IMR-90 (cell line): Measurements from ENCODE around the gene NOL4L. TPM values are rescaled to one million over a fixed set of nuclear protein-coding genes. Genes with fewer than 3 reads are reported as not detected.

Experiments
- ATAC-seq: fragments of 200-7000 bp; cut with Tn5 transposase; 2 replicates; pipeline ENCODE4 v1.9.1; 2020; ENCODE audit warnings: low read depth, mild to moderate bottlenecking, moderate library complexity
- BruUV-seq: library from RNA; stranded (reverse); fragments of 400-500 nt; replicated peaks from 2 replicates; lab custom pipeline; 2021; lab: Mats Ljungman, UMichigan
- CTCF ChIA-PET: fragments of 300-600 bp; formaldehyde crosslinking; extraction: SDS; loops from one replicate; lab custom pipeline; 2021; ENCODE audit warnings: antibody characterized with exemption; lab: Yijun Ruan, JAX
- POLR2A ChIA-PET: fragments of 300-600 bp; sonication (Branson Sonifier 250); formaldehyde crosslinking; loops from one replicate; lab custom pipeline; 2022; ENCODE audit warnings: antibody characterized with exemption; ENCODE audit not compliant: unreplicated experiment; lab: Charles Lee
- DNase-seq: peaks from one replicate; pipeline ENCODE4 v3.0.0; 2013
- H2AFZ ChIP-seq: replicated peaks from 2 replicates; pipeline ENCODE3; 2013; ENCODE audit warnings: low read length, mild to moderate bottlenecking; ENCODE audit not compliant: poor library complexity
- H2AK5ac ChIP-seq: 2 replicates; pipeline ENCODE4 v1.6.1; 2013; ENCODE audit warnings: low read depth, low read length, inconsistent platforms
- H2AK9ac ChIP-seq: replicated peaks from 2 replicates; pipeline ENCODE3; 2013; ENCODE audit warnings: mild to moderate bottlenecking, low read depth, low read length, moderate library complexity; ENCODE audit not compliant: poor library complexity
- H2BK120ac ChIP-seq: 2 replicates; pipeline ENCODE4 v1.6.1; 2013; ENCODE audit warnings: low read depth, low read length, inconsistent platforms
- H2BK15ac ChIP-seq: 3 replicates; pipeline ENCODE4 v1.6.1; 2013; ENCODE audit warnings: low read depth, low read length, inconsistent platforms
- H2BK20ac ChIP-seq: 2 replicates; pipeline ENCODE4 v1.6.1; 2013; ENCODE audit warnings: low read depth, mild to moderate bottlenecking, inconsistent platforms, low read length, moderate library complexity
- H2BK5ac ChIP-seq: 2 replicates; pipeline ENCODE4 v1.6.1; 2013; ENCODE audit warnings: mild to moderate bottlenecking, low read depth, low read length, inconsistent platforms; ENCODE audit not compliant: poor library complexity, severe bottlenecking
- H3K14ac ChIP-seq: replicated peaks from 2 replicates; pipeline ENCODE4 v1.6.1; 2013; ENCODE audit warnings: low read depth, low read length, inconsistent platforms
- H3K18ac ChIP-seq: 2 replicates; pipeline ENCODE4 v1.6.1; 2013; ENCODE audit warnings: low read depth, low read length, control low read depth
- H3K23ac ChIP-seq: 2 replicates; pipeline ENCODE4 v1.6.1; 2013; ENCODE audit warnings: low read depth, low read length, inconsistent platforms
- H3K27ac ChIP-seq: 2 replicates; pipeline ENCODE4 v1.5.1; 2013; ENCODE audit warnings: mild to moderate bottlenecking, control low read depth, low read length; ENCODE audit not compliant: insufficient read depth
- H3K27me3 ChIP-seq: 2 replicates; pipeline ENCODE4 v1.6.1; 2013; ENCODE audit warnings: low read length; ENCODE audit not compliant: control insufficient read depth, insufficient read depth
- H3K36me3 ChIP-seq: 2 replicates; pipeline ENCODE4 v1.6.1; 2013; ENCODE audit warnings: low read length, mixed read lengths; ENCODE audit not compliant: control insufficient read depth, insufficient read depth
- H3K4ac ChIP-seq: 2 replicates; pipeline ENCODE4 v1.6.1; 2013; ENCODE audit warnings: low read depth, low read length, inconsistent platforms
- H3K4me1 ChIP-seq: 2 replicates; pipeline ENCODE4 v1.6.1; 2013; ENCODE audit warnings: low read length, mixed read lengths; ENCODE audit not compliant: control insufficient read depth, insufficient read depth
- H3K4me2 ChIP-seq: 2 replicates; pipeline ENCODE4 v1.6.1; 2013; ENCODE audit warnings: low read depth, mild to moderate bottlenecking, control low read depth, low read length, moderate library complexity
- H3K4me3 ChIP-seq: 2 replicates; pipeline ENCODE4 v1.5.1; 2013; ENCODE audit warnings: low read depth, mild to moderate bottlenecking, control low read depth, low read length, moderate library complexity; ENCODE audit not compliant: insufficient read depth
- H3K56ac ChIP-seq: 2 replicates; pipeline ENCODE4 v1.6.1; 2013; ENCODE audit warnings: low read length, inconsistent platforms; ENCODE audit not compliant: insufficient read depth; ENCODE audit errors: extremely low read depth
- H3K79me1 ChIP-seq, 2 experiments: 2 replicates each; pipeline ENCODE4 v1.6.1; 2013; ENCODE audit warnings: low read length in 2 of 2, inconsistent platforms in 1 of 2, low read depth in 1 of 2
- H3K9ac ChIP-seq: 2 replicates; pipeline ENCODE4 v1.6.1; 2013; ENCODE audit warnings: low read depth, low read length, control low read depth
- H3K9me1 ChIP-seq: 2 replicates; pipeline ENCODE4 v1.6.1; 2013; ENCODE audit warnings: low read length, inconsistent platforms; ENCODE audit not compliant: insufficient read depth
- H3K9me3 ChIP-seq: 2 replicates; pipeline ENCODE4 v1.6.1; 2013; ENCODE audit warnings: low read length; ENCODE audit not compliant: control insufficient read depth, insufficient read depth
- H4K20me1 ChIP-seq: 2 replicates; pipeline ENCODE4 v1.6.1; 2013; ENCODE audit warnings: low read length, inconsistent platforms; ENCODE audit not compliant: insufficient read depth
- H4K5ac ChIP-seq: 2 replicates; pipeline ENCODE4 v1.6.1; 2013; ENCODE audit warnings: mild to moderate bottlenecking, low read depth, low read length, control low read depth
- H4K8ac ChIP-seq, 2 experiments: 2 replicates each; pipeline ENCODE4 v1.6.1; 2013; ENCODE audit warnings: low read depth in 2 of 2, low read length in 2 of 2, control low read depth in 1 of 2, inconsistent platforms in 1 of 2
- H4K91ac ChIP-seq: 2 replicates; pipeline ENCODE4 v1.6.1; 2013; ENCODE audit warnings: low read depth, low read length, inconsistent platforms; ENCODE audit not compliant: insufficient read depth
- BHLHE40 ChIP-seq: fragments of 150-350 bp; IDR thresholded peaks from 2 replicates; pipeline ENCODE4 v1.6.1; 2016; ENCODE audit warnings: mild to moderate bottlenecking, low read depth, low read length
- CEBPB ChIP-seq: IDR thresholded peaks from 2 replicates; pipeline ENCODE4 v1.6.1; 2012; ENCODE audit warnings: low read depth, low read length, improper control_type of control experiment
- CHD1 ChIP-seq: IDR thresholded peaks from 2 replicates; pipeline ENCODE4 v1.6.1; 2012; ENCODE audit warnings: low read depth, low read length, improper control_type of control experiment
- CTCF ChIP-seq: conservative IDR thresholded peaks from 2 replicates; pipeline ENCODE4 v1.5.1; 2012; ENCODE audit warnings: mild to moderate bottlenecking, low read depth, low read length, improper control_type of control experiment
- ELK1 ChIP-seq: fragments of 150-350 bp; IDR thresholded peaks from 2 replicates; pipeline ENCODE4 v1.6.1; 2016; ENCODE audit warnings: low read depth, mild to moderate bottlenecking, low read length, moderate library complexity, borderline replicate concordance
- FOS ChIP-seq: fragments of 150-350 bp; IDR thresholded peaks from 2 replicates; pipeline ENCODE4 v1.6.1; 2016; ENCODE audit warnings: low read depth, low read length
- MAFK ChIP-seq: IDR thresholded peaks from 2 replicates; pipeline ENCODE4 v1.6.1; 2012; ENCODE audit warnings: low read depth, low read length, improper control_type of control experiment
- MXI1 ChIP-seq: IDR thresholded peaks from 2 replicates; pipeline ENCODE4 v1.6.1; 2012; ENCODE audit warnings: low read depth, mild to moderate bottlenecking, low read length, moderate library complexity, borderline replicate concordance
- NFE2L2 ChIP-seq: fragments of 150-350 bp; IDR thresholded peaks from 2 replicates; pipeline ENCODE4 v1.6.1; 2016; ENCODE audit warnings: low read depth, mild to moderate bottlenecking, low read length
- POLR2A ChIP-seq: IDR thresholded peaks from 2 replicates; pipeline ENCODE4 v1.6.1; 2012; ENCODE audit warnings: mild to moderate bottlenecking, low read depth, low read length
- RAD21 ChIP-seq: IDR thresholded peaks from 2 replicates; pipeline ENCODE4 v1.6.1; 2012; ENCODE audit warnings: low read length, improper control_type of control experiment
- RCOR1 ChIP-seq: IDR thresholded peaks from 2 replicates; pipeline ENCODE4 v1.6.1; 2012; ENCODE audit warnings: mild to moderate bottlenecking, low read length, improper control_type of control experiment; ENCODE audit not compliant: insufficient replicate concordance
- RFX5 ChIP-seq: IDR thresholded peaks from 2 replicates; pipeline ENCODE4 v1.8.0; 2012; ENCODE audit warnings: low read depth, mild to moderate bottlenecking, low read length, moderate library complexity
- USF2 ChIP-seq: fragments of 150-350 bp; IDR thresholded peaks from 2 replicates; pipeline ENCODE4 v1.6.1; 2017; ENCODE audit warnings: mild to moderate bottlenecking, antibody characterized with exemption, low read length, low read depth
- WGBS, 2 experiments: methylation state at CpG; one replicate each; pipeline versions ENCODE4 v1.1.5 to v1.1.7; 2013; ENCODE audit warnings: missing lambda C conversion rate in 2 of 2; ENCODE audit not compliant: insufficient read length in 1 of 2; ENCODE audit errors: extremely low coverage in 2 of 2; 5-methylcytosine and 5-hydroxymethylcytosine counted together
- dilution Hi-C: fragments of 300-500 bp; cut with HindIII; formaldehyde crosslinking; loops from one replicate; pipeline ENCODE4 v1.14.3; 2018; ENCODE audit warnings: low sequenced_read_pairs; ENCODE audit not compliant: unreplicated experiment
- in situ Hi-C: fragments of 300-500 bp; cut with MboI; formaldehyde crosslinking; loops from 3 replicates; pipeline ENCODE4 v1.14.3; 2019; ENCODE audit warnings: low sequenced_read_pairs, inconsistent platforms, mixed read lengths
- intact Hi-C: fragments of 100-400 bp; cut with micrococcal nuclease; formaldehyde crosslinking; loops from 2 replicates; pipeline ENCODE4 v1.10.0; 2022
- polyA plus RNA-seq, 3 experiments: library from polyadenylated mRNA; depleted of rRNA; stranded (reverse); fragments of >200 nt; gene quantifications; 2 replicates each; pipeline ENCODE4 v1.2.3, GENCODE V29; 2012; ENCODE audit warnings: low replicate concordance in 1 of 3
- total RNA-seq: library from RNA; depleted of rRNA; stranded (reverse); fragments of >200 nt; gene quantifications from 2 replicates; pipeline ENCODE4 v1.2.3, GENCODE V29; 2012

NOL4L gene
- total and polyA plus RNA-seq, 2 of the 4 experiments (the other 2 are of a cell fraction), result 4.7 to 13.3 TPM

- no TSS peak for BruUV-seq
- intact Hi-C loops (no loop called here), dilution Hi-C loops (no loop called here), in situ Hi-C loops (no loop called here)
- no peak overlapping the region for H3K4ac ChIP-seq
- no peak overlapping the region for H3K14ac ChIP-seq
- H3K4me3 ChIP-seq, result no peak overlapping the region
- no peak overlapping the region for H3K9ac ChIP-seq
- no peak overlapping the region for H4K5ac ChIP-seq
- H3K23ac ChIP-seq, result no peak overlapping the region
- DNase-seq (no peak), ATAC-seq (no peak)
- no peak overlapping the region for H3K18ac ChIP-seq
- TF ChIP-seq RCOR1 (no peak), FOS (no peak), USF2 (no peak), RAD21 (no peak), CTCF (no peak), BHLHE40 (no peak), CHD1 (no peak), CEBPB (no peak), RFX5 (no peak), MAFK (no peak), MXI1 (no peak), POLR2A (no peak), ELK1 (no peak), NFE2L2 (no peak)
- H3K9me3 ChIP-seq, result no peaks in the 10 kb centered on the region
- no peak overlapping the region for H2BK5ac ChIP-seq
- H2AK5ac ChIP-seq, result no peak overlapping the region
- no CpG with 5 or more reads among the region's 16 CpGs for WGBS, 2 experiments
- H3K27ac ChIP-seq, result no peak overlapping the region
- H2AK9ac ChIP-seq, result no peak overlapping the region
- H3K36me3 ChIP-seq, result no peaks in the 10 kb centered on the region
- POLR2A ChIA-PET, result no interaction called here
- no peak overlapping the region for H4K91ac ChIP-seq
- H3K4me2 ChIP-seq, result no peak overlapping the region
- H3K56ac ChIP-seq, result no peak overlapping the region
- H3K4me1 ChIP-seq, result peaks cover 4% of the 10 kb centered on the region; the same call in 1 of the 2 replicates
- H4K20me1 ChIP-seq, result no peaks in the 10 kb centered on the region
- no peak overlapping the region for H2BK20ac ChIP-seq
- H4K8ac ChIP-seq, result no peak overlapping the region
- H3K9me1 ChIP-seq, result peaks cover 7% of the 10 kb centered on the region; the same call in 1 of the 2 replicates
- no peak overlapping the region for H2BK15ac ChIP-seq
- H3K27me3 ChIP-seq, result peaks cover 31% of the 10 kb centered on the region
- H3K79me1 ChIP-seq, result no peaks in the 10 kb centered on the region
- CTCF ChIA-PET, result no interaction called here
- no peak overlapping the region for H2BK120ac ChIP-seq
- no peak overlapping the region for H2AFZ ChIP-seq
Measured at GRCh38 chr20:32538526-32538939, 46.6 kb downstream of the NOL4L start.
